Measurements from ENCODE around the gene MYBPHL. TPM values are rescaled to one million over a fixed set of nuclear protein-coding genes. Genes with fewer than 3 reads are reported as not detected.

Gene MYBPHL
- total and polyA plus RNA-seq, 8 donors, result 0.45 TPM; not detected in 7

DNA sequence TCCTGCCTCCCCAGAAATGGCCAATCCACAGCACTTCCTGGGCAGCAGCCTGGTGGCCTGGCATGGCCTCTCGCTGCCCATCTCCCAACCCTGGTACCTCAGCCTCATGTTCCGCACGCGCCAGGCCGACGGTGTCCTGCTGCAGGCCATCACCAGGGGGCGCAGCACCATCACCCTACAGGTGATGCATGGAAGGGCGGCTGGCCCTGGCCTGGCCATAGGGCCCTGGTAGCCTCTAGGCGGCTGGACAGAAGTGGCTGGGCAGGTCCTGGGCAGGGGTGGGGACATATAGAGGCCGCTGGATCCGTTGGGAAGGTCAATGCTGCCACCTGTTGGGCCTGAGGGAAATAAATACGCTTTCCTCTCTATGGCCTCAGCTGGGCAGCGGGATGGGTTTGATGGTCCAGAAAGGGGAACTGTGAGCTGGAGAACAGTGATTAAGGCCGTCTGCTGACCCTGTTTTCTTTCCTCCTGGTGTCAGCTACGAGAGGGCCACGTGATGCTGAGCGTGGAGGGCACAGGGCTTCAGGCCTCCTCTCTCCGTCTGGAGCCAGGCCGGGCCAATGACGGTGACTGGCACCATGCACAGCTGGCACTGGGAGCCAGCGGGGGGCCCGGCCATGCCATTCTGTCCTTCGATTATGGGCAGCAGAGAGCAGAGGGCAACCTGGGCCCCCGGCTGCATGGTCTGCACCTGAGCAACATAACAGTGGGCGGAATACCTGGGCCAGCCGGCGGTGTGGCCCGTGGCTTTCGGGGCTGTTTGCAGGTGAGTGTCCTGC lies 43.0 kb downstream of the MYBPHL start:
- 39 to 52% (median 46%) methylated on average over 12 to 29 of the region's 29 CpGs for WGBS, 5 donors
- H3K4me3 ChIP-seq, result no peak overlapping the region
- peaks cover 0 to 14% (median 6%) of the 10 kb centered on the region in 4 donors for H3K4me1 ChIP-seq
- peak overlapping the region in 1 of 5 donors; percentile 3 for H3K27ac ChIP-seq
- TF ChIP-seq EP300 (IDR thresholded peaks at IDR 0.05), result no peak
- TF ChIP-seq, protein P1, sequence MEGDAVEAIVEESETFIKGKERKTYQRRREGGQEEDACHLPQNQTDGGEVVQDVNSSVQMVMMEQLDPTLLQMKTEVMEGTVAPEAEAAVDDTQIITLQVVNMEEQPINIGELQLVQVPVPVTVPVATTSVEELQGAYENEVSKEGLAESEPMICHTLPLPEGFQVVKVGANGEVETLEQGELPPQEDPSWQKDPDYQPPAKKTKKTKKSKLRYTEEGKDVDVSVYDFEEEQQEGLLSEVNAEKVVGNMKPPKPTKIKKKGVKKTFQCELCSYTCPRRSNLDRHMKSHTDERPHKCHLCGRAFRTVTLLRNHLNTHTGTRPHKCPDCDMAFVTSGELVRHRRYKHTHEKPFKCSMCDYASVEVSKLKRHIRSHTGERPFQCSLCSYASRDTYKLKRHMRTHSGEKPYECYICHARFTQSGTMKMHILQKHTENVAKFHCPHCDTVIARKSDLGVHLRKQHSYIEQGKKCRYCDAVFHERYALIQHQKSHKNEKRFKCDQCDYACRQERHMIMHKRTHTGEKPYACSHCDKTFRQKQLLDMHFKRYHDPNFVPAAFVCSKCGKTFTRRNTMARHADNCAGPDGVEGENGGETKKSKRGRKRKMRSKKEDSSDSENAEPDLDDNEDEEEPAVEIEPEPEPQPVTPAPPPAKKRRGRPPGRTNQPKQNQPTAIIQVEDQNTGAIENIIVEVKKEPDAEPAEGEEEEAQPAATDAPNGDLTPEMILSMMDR (IDR thresholded peaks at IDR 0.05), result peak; percentile 94 to 100 (median 97)
- TF ChIP-seq POLR2A (IDR thresholded peaks at IDR 0.05), result no peak
- peak; percentile 43 to 89 (median 47) for TF ChIP-seq POLR2AphosphoS5 (IDR thresholded peaks at IDR 0.05)
- DNase-seq, result peak; percentile 93 to 96
- H3K9me3 ChIP-seq, result no peaks in the 10 kb centered on the region
- intact Hi-C loops (cut with DNase I; ENCODE audit: low total_unique reads), result loop anchor here (5.0 kb wide), 1 partner anchor 139 kb away; no protein-coding TSS in a partner anchor
- H3K27me3 ChIP-seq, result no peaks in the 10 kb centered on the region
- H3K36me3 ChIP-seq, result peaks cover 0 to 61% (median 27%) of the 10 kb centered on the region in 4 donors

DNA sequence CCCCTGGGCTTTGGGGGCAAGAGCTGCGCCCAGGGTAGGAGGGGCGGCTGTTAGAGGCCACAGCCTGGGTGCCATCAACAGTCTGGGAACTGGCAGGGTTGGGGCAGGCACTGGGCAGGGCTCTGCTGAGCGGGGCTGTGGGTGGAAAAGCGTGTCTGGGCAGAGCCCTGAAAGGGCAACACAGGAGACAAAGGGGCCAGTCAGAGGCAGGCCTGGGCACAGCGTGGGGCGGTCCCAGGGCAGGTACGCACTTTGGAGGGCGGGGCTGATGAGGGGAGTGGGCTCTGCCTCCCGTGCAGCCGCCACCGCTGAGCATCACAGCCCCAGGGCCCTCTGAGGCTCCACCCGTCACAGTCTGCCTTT lies 43.6 kb downstream of the MYBPHL start:
- no peak for DNase-seq
- H3K4me3 ChIP-seq, result no peak overlapping the region
- TF ChIP-seq, protein P1 (IDR thresholded peaks at IDR 0.05), result no peak
- TF ChIP-seq POLR2A (IDR thresholded peaks at IDR 0.05), result no peak
- TF ChIP-seq EP300 (IDR thresholded peaks at IDR 0.05), result no peak
- TF ChIP-seq POLR2AphosphoS5 (IDR thresholded peaks at IDR 0.05), result no peak
- WGBS, 5 donors, result 52 to 66% (median 59%) methylated on average over 9 to 12 of the region's 12 CpGs
- H3K9me3 ChIP-seq, result no peaks in the 10 kb centered on the region
- H3K27me3 ChIP-seq, result no peaks in the 10 kb centered on the region
- intact Hi-C loops (cut with DNase I; ENCODE audit: low total_unique reads), result loop anchor here (5.0 kb wide), 1 partner anchor 139 kb away; no protein-coding TSS in a partner anchor
- no peak overlapping the region for H3K27ac ChIP-seq
- H3K36me3 ChIP-seq, result peaks cover 0 to 61% (median 28%) of the 10 kb centered on the region in 4 donors
- peaks cover 0 to 14% (median 6%) of the 10 kb centered on the region in 4 donors for H3K4me1 ChIP-seq

DNA sequence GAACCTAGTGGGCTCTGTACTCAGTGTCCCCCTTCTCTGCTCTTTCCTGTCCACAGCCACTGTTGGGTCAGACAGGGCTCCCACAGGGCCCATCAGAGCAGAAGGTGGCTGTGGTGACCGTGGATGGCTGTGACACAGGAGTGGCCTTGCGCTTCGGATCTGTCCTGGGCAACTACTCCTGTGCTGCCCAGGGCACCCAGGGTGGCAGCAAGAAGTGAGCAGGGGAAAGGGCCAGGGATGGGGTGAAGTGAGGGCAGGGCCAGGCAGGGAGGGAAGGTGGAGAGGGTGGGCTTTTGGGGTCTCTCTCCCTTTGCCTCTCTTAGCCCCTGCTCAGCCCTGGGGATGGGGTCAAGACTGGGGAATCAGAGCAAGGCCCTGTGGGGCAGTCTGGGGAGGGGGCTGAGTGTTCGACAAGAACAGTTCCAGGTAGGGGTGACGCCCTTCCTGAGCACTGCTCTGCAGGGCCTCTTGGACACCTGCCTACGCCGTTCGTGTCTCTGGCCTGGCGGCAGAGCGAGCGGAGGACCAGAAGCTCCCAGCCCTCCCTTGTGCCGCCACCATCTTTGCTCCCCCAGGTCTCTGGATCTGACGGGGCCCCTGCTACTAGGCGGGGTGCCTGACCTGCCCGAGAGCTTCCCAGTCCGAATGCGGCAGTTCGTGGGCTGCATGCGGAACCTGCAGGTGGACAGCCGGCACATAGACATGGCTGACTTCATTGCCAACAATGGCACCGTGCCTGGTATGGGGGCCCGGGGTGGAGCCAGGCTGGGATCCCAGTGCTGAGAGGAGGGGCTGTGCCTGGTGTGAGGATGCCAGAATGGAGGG lies 44.4 kb downstream of the MYBPHL start:
- no peaks in the 10 kb centered on the region for H3K9me3 ChIP-seq
- no peaks in the 10 kb centered on the region for H3K27me3 ChIP-seq
- WGBS, 5 donors, result 81 to 89% (median 84%) methylated on average over 5 to 22 of the region's 22 CpGs
- TF ChIP-seq EP300 (IDR thresholded peaks at IDR 0.05) (no peak), POLR2A (IDR thresholded peaks at IDR 0.05) (no peak), POLR2AphosphoS5 (IDR thresholded peaks at IDR 0.05) (no peak)
- TF ChIP-seq, protein P1 (IDR thresholded peaks at IDR 0.05), result no peak
- H3K27ac ChIP-seq, result no peak overlapping the region
- peaks cover 0 to 14% (median 6%) of the 10 kb centered on the region in 4 donors for H3K4me1 ChIP-seq
- no peak overlapping the region for H3K4me3 ChIP-seq
- H3K36me3 ChIP-seq, result peaks cover 0 to 53% (median 25%) of the 10 kb centered on the region in 4 donors
- intact Hi-C loops (cut with DNase I; ENCODE audit: low total_unique reads), result loop anchor here (5.0 kb wide), 1 partner anchor 140 kb away; no protein-coding TSS in a partner anchor
- DNase-seq, result no peak

DNA sequence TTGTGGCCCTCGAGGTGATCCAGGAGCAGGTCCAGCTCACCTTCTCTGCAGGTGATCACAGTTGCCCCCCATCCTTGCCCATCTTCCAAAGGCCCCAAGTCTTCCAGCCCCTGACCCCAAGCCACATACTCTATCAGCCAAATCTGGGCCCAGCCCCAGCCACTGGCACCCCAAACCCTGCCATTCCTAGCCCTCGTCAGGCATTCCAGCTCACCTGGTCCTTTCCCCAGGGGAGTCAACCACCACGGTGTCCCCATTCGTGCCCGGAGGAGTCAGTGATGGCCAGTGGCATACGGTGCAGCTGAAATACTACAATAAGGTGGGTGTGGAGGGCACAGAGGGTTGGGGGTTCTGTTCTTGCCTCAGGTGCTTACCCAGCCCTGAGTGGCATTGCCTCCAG lies 45.2 kb downstream of the MYBPHL start:
- WGBS, 5 donors, result 82 to 93% (median 87%) methylated on average over 6 of the region's 6 CpGs

More for the DNA sequence above, 45.2 kb downstream of the MYBPHL start:
- no peak overlapping the region for H3K4me3 ChIP-seq
- H3K4me1 ChIP-seq, result peaks cover 0 to 14% (median 6%) of the 10 kb centered on the region in 4 donors
- H3K27ac ChIP-seq, result no peak overlapping the region
- intact Hi-C loops (cut with DNase I; ENCODE audit: low total_unique reads), result loop anchor here (5.0 kb wide), 1 partner anchor 141 kb away; no protein-coding TSS in a partner anchor
- TF ChIP-seq POLR2AphosphoS5 (IDR thresholded peaks at IDR 0.05), result no peak
- no peak for TF ChIP-seq POLR2A (IDR thresholded peaks at IDR 0.05)
- TF ChIP-seq, protein P1 (IDR thresholded peaks at IDR 0.05), result no peak
- H3K36me3 ChIP-seq, result peaks cover 0 to 46% (median 24%) of the 10 kb centered on the region in 4 donors
- no peaks in the 10 kb centered on the region for H3K27me3 ChIP-seq
- no peak for DNase-seq
- H3K9me3 ChIP-seq, result no peaks in the 10 kb centered on the region
